ENCODE measurements around the gene SREK1IP1.
A peak's percentile ranks its signal among the peaks of the same experiment; 100 is the strongest.

Gene SREK1IP1

GRCh38 chr5:64784451-64785025 is 16.0 kb upstream of the SREK1IP1 start:
- Histone ChIP-seq H3K4me3 (ENCODE audit: insufficient read length, low read depth) (no peak overlapping the region), H3K27me3 (ENCODE audit: insufficient read depth, insufficient read length) (no peaks in the 10 kb centered on the region), H3K9me3 (ENCODE audit: insufficient read depth, low read length) (no peaks in the 10 kb centered on the region), H3K9ac (ENCODE audit: insufficient read length, low read depth) (no peak overlapping the region), H3K36me3 (ENCODE audit: insufficient read depth, insufficient read length, low read length) (peaks cover 17% of the 10 kb centered on the region), H3K4me1 (ENCODE audit: insufficient read depth, insufficient read length) (no peaks in the 10 kb centered on the region)
- peak; percentile 52 for DNase-seq (ENCODE audit: low read depth, low spot score)
- TF ChIP-seq YY1 (IDR thresholded peaks at IDR 0.05; ENCODE audit: insufficient read depth, insufficient read length) (no peak), SUZ12 (IDR thresholded peaks at IDR 0.05; ENCODE audit: extremely low read depth, insufficient read depth, insufficient read length) (no peak), ZNF274 (IDR thresholded peaks at IDR 0.05; ENCODE audit: low read depth, low read length) (no peak)

- H3K9ac ChIP-seq (ENCODE audit: insufficient read length, low read depth), result no peak overlapping the region
- TF ChIP-seq SUZ12 (IDR thresholded peaks at IDR 0.05; ENCODE audit: extremely low read depth, insufficient read depth, insufficient read length) (no peak), ZNF274 (IDR thresholded peaks at IDR 0.05; ENCODE audit: low read depth, low read length) (no peak), YY1 (IDR thresholded peaks at IDR 0.05; ENCODE audit: insufficient read depth, insufficient read length) (no peak)
- H3K4me3 ChIP-seq (ENCODE audit: insufficient read length, low read depth), result no peak overlapping the region
- H3K9me3 ChIP-seq (ENCODE audit: insufficient read depth, low read length), result no peaks in the 10 kb centered on the region
- no peaks in the 10 kb centered on the region for H3K27me3 ChIP-seq (ENCODE audit: insufficient read depth, insufficient read length)
- no peaks in the 10 kb centered on the region for H3K4me1 ChIP-seq (ENCODE audit: insufficient read depth, insufficient read length)
- no peak for DNase-seq (ENCODE audit: low read depth, low spot score)
- peaks cover 7% of the 10 kb centered on the region for H3K36me3 ChIP-seq (ENCODE audit: insufficient read depth, insufficient read length, low read length)
These were observed 6.8 kb upstream of the SREK1IP1 start for GRCh38 chr5:64775291-64775690.

- H3K9me3 ChIP-seq (ENCODE audit: insufficient read depth, low read length), result no peaks in the 10 kb centered on the region
- H3K27me3 ChIP-seq (ENCODE audit: insufficient read depth, insufficient read length), result no peaks in the 10 kb centered on the region
- no peaks in the 10 kb centered on the region for H3K4me1 ChIP-seq (ENCODE audit: insufficient read depth, insufficient read length)
- DNase-seq (ENCODE audit: low read depth, low spot score), result no peak
- H3K4me3 ChIP-seq (ENCODE audit: insufficient read length, low read depth), result no peak overlapping the region
- peaks cover 7% of the 10 kb centered on the region for H3K36me3 ChIP-seq (ENCODE audit: insufficient read depth, insufficient read length, low read length)
- TF ChIP-seq SUZ12 (IDR thresholded peaks at IDR 0.05; ENCODE audit: extremely low read depth, insufficient read depth, insufficient read length), result no peak
- TF ChIP-seq YY1 (IDR thresholded peaks at IDR 0.05; ENCODE audit: insufficient read depth, insufficient read length), result no peak
- TF ChIP-seq ZNF274 (IDR thresholded peaks at IDR 0.05; ENCODE audit: low read depth, low read length), result no peak
- no peak overlapping the region for H3K9ac ChIP-seq (ENCODE audit: insufficient read length, low read depth)
These were observed 5.0 kb upstream of the SREK1IP1 start for GRCh38 chr5:64773533-64773932.

GRCh38 chr5:64771736-64772135 is 3.2 kb upstream of the SREK1IP1 start:
- no peaks in the 10 kb centered on the region for H3K4me1 ChIP-seq (ENCODE audit: insufficient read depth, insufficient read length)

GRCh38 chr5:64769855-64770254 is 1.4 kb upstream of the SREK1IP1 start:
- no peaks in the 10 kb centered on the region for H3K4me1 ChIP-seq (ENCODE audit: insufficient read depth, insufficient read length)
- H3K9ac ChIP-seq (ENCODE audit: insufficient read length, low read depth), result peak overlapping the region; percentile 28
- no peak for TF ChIP-seq SUZ12 (IDR thresholded peaks at IDR 0.05; ENCODE audit: extremely low read depth, insufficient read depth, insufficient read length)
- H3K4me3 ChIP-seq (ENCODE audit: insufficient read length, low read depth), result peak overlapping the region; percentile 91
- no peaks in the 10 kb centered on the region for H3K9me3 ChIP-seq (ENCODE audit: insufficient read depth, low read length)
- no peak for DNase-seq (ENCODE audit: low read depth, low spot score)
- no peaks in the 10 kb centered on the region for H3K27me3 ChIP-seq (ENCODE audit: insufficient read depth, insufficient read length)
- peaks cover 20% of the 10 kb centered on the region for H3K36me3 ChIP-seq (ENCODE audit: insufficient read depth, insufficient read length, low read length)

More at GRCh38 chr5:64771736-64772135, 3.2 kb upstream of the SREK1IP1 start:
- H3K4me3 ChIP-seq (ENCODE audit: insufficient read length, low read depth), result no peak overlapping the region
- H3K9ac ChIP-seq (ENCODE audit: insufficient read length, low read depth), result no peak overlapping the region
- H3K27me3 ChIP-seq (ENCODE audit: insufficient read depth, insufficient read length), result no peaks in the 10 kb centered on the region
- H3K36me3 ChIP-seq (ENCODE audit: insufficient read depth, insufficient read length, low read length), result peaks cover 11% of the 10 kb centered on the region
- TF ChIP-seq ZNF274 (IDR thresholded peaks at IDR 0.05; ENCODE audit: low read depth, low read length) (no peak), YY1 (IDR thresholded peaks at IDR 0.05; ENCODE audit: insufficient read depth, insufficient read length) (no peak), SUZ12 (IDR thresholded peaks at IDR 0.05; ENCODE audit: extremely low read depth, insufficient read depth, insufficient read length) (no peak)
- no peak for DNase-seq (ENCODE audit: low read depth, low spot score)
- H3K9me3 ChIP-seq (ENCODE audit: insufficient read depth, low read length), result no peaks in the 10 kb centered on the region

- Histone ChIP-seq H3K4me3 (ENCODE audit: insufficient read length, low read depth) (peak overlapping the region; percentile 91), H3K9ac (ENCODE audit: insufficient read length, low read depth) (peak overlapping the region; percentile 84), H3K4me1 (ENCODE audit: insufficient read depth, insufficient read length) (no peaks in the 10 kb centered on the region), H3K27me3 (ENCODE audit: insufficient read depth, insufficient read length) (no peaks in the 10 kb centered on the region), H3K36me3 (ENCODE audit: insufficient read depth, insufficient read length, low read length) (peaks cover 26% of the 10 kb centered on the region), H3K9me3 (ENCODE audit: insufficient read depth, low read length) (no peaks in the 10 kb centered on the region)
- TF ChIP-seq ZNF274 (IDR thresholded peaks at IDR 0.05; ENCODE audit: low read depth, low read length) (no peak), SUZ12 (IDR thresholded peaks at IDR 0.05; ENCODE audit: extremely low read depth, insufficient read depth, insufficient read length) (no peak), YY1 (IDR thresholded peaks at IDR 0.05; ENCODE audit: insufficient read depth, insufficient read length) (no peak)
- no peak for DNase-seq (ENCODE audit: low read depth, low spot score)
These were observed 533 bp downstream of the SREK1IP1 start for GRCh38 chr5:64767959-64768357.

GRCh38 chr5:64766941-64767340 is 1.6 kb downstream of the SREK1IP1 start:
- H3K36me3 ChIP-seq (ENCODE audit: insufficient read depth, insufficient read length, low read length), result peaks cover 26% of the 10 kb centered on the region
- no peak overlapping the region for H3K4me3 ChIP-seq (ENCODE audit: insufficient read length, low read depth)
- DNase-seq (ENCODE audit: low read depth, low spot score), result no peak
- no peaks in the 10 kb centered on the region for H3K4me1 ChIP-seq (ENCODE audit: insufficient read depth, insufficient read length)
- H3K27me3 ChIP-seq (ENCODE audit: insufficient read depth, insufficient read length), result no peaks in the 10 kb centered on the region
- TF ChIP-seq SUZ12 (IDR thresholded peaks at IDR 0.05; ENCODE audit: extremely low read depth, insufficient read depth, insufficient read length), result no peak
- H3K9me3 ChIP-seq (ENCODE audit: insufficient read depth, low read length), result no peaks in the 10 kb centered on the region
- no peak overlapping the region for H3K9ac ChIP-seq (ENCODE audit: insufficient read length, low read depth)
